Stomach smooth muscle (tissue), 2 donors: ENCODE results near the gene BTBD9.

Experiments used
- H3K27ac ChIP-seq: one replicate; pipeline ENCODE4 v1.7.0; 2013; ENCODE audit warnings: mild to moderate bottlenecking, low read length, inconsistent platforms
- H3K27me3 ChIP-seq, 2 donors: one replicate each; pipeline ENCODE4 v1.7.0; 2013; ENCODE audit warnings: low read length in 2 of 2; ENCODE audit not compliant: insufficient read depth in 2 of 2, control insufficient read depth in 1 of 2
- H3K36me3 ChIP-seq, 2 donors: one replicate each; pipeline ENCODE4 v1.7.0; 2013; ENCODE audit warnings: low read length in 2 of 2; ENCODE audit not compliant: control insufficient read depth in 2 of 2, insufficient read depth in 2 of 2
- H3K4me1 ChIP-seq: one replicate; pipeline ENCODE4 v1.7.0; 2013; ENCODE audit warnings: low read length; ENCODE audit not compliant: control insufficient read depth, insufficient read depth
- H3K4me3 ChIP-seq, 2 donors: one replicate each; pipeline ENCODE4 v1.7.0; 2013; ENCODE audit warnings: low read length in 2 of 2
- H3K9ac ChIP-seq, 2 donors: one replicate each; pipeline ENCODE4 v1.7.0; 2013; ENCODE audit warnings: low read length in 2 of 2, mild to moderate bottlenecking in 1 of 2
- H3K9me3 ChIP-seq, 2 donors: one replicate each; pipeline ENCODE4 v1.7.0; 2013; ENCODE audit warnings: low read length in 2 of 2; ENCODE audit not compliant: control insufficient read depth in 2 of 2
- donor health status: healthy.
- donor health status: Pancreatic carcinoma.

The BTBD9 gene

GRCh38 chr6:38166411-38167240 is 473.1 kb downstream of the BTBD9 start:
- Histone ChIP-seq H3K9ac (no peak overlapping the region), H3K27ac (no peak overlapping the region), H3K4me1 (peaks cover 10% of the 10 kb centered on the region), H3K27me3 (no peaks in the 10 kb centered on the region), H3K4me3 (no peak overlapping the region), H3K9me3 (no peaks in the 10 kb centered on the region), H3K36me3 (no peaks in the 10 kb centered on the region)

DNA sequence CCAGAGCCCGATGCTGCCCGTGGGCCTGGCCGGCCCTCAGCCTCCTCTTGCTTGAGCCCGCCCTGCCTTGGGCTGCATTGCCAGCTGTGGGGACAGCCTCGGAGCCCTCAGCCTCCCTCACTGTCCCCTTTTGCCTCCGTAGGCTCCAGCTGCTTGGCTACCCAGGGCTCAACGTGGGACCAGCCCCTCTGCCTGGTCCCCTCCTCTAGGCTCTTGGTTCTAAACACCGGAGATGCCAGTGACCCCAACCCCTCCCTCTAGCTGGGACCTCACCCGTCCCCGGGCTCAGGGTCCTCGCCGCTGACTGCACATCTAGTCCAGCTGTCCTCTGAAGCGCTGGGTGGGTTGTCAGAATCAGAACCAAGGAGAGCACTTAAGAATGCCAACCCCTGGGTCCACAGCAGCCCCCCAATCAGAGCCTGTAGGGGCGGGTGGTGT is 475.0 kb downstream of the BTBD9 start:
- H3K27me3 ChIP-seq: no peaks in the 10 kb centered on the region
- H3K4me1 ChIP-seq: no peaks in the 10 kb centered on the region
- H3K9ac ChIP-seq: no peak overlapping the region
- H3K4me3 ChIP-seq: no peak overlapping the region
- peaks cover 0 to 6% of the 10 kb centered on the region in 2 donors for H3K36me3 ChIP-seq
- H3K9me3 ChIP-seq: no peaks in the 10 kb centered on the region
- H3K27ac ChIP-seq: no peak overlapping the region

- H3K4me3 ChIP-seq: no peak overlapping the region
- H3K27me3 ChIP-seq: no peaks in the 10 kb centered on the region
- peaks cover 0 to 7% of the 10 kb centered on the region in 2 donors for H3K36me3 ChIP-seq
- H3K9me3 ChIP-seq: no peaks in the 10 kb centered on the region
- H3K27ac ChIP-seq: no peak overlapping the region
- no peaks in the 10 kb centered on the region for H3K4me1 ChIP-seq
- H3K9ac ChIP-seq: no peak overlapping the region
These were observed 475.6 kb downstream of the BTBD9 start for GRCh38 chr6:38164131-38164481.

- Histone ChIP-seq H3K9me3 (no peaks in the 10 kb centered on the region), H3K4me3 (no peak overlapping the region)
These were observed 476.3 kb downstream of the BTBD9 start for GRCh38 chr6:38163186-38164130.

GRCh38 chr6:38162493-38163185 is 477.1 kb downstream of the BTBD9 start:
- H3K36me3 ChIP-seq: peaks cover 0 to 7% of the 10 kb centered on the region in 2 donors
- no peaks in the 10 kb centered on the region for H3K27me3 ChIP-seq
- H3K4me1 ChIP-seq: no peaks in the 10 kb centered on the region
- H3K27ac ChIP-seq: no peak overlapping the region
- no peak overlapping the region for H3K9ac ChIP-seq
- no peak overlapping the region for H3K4me3 ChIP-seq
- H3K9me3 ChIP-seq: no peaks in the 10 kb centered on the region

More at GRCh38 chr6:38163186-38164130, 476.3 kb downstream of the BTBD9 start:
- Histone ChIP-seq H3K27me3 (no peaks in the 10 kb centered on the region), H3K4me1 (no peaks in the 10 kb centered on the region), H3K27ac (no peak overlapping the region), H3K9ac (no peak overlapping the region), H3K36me3 (peaks cover 0 to 7% of the 10 kb centered on the region in 2 donors)

DNA sequence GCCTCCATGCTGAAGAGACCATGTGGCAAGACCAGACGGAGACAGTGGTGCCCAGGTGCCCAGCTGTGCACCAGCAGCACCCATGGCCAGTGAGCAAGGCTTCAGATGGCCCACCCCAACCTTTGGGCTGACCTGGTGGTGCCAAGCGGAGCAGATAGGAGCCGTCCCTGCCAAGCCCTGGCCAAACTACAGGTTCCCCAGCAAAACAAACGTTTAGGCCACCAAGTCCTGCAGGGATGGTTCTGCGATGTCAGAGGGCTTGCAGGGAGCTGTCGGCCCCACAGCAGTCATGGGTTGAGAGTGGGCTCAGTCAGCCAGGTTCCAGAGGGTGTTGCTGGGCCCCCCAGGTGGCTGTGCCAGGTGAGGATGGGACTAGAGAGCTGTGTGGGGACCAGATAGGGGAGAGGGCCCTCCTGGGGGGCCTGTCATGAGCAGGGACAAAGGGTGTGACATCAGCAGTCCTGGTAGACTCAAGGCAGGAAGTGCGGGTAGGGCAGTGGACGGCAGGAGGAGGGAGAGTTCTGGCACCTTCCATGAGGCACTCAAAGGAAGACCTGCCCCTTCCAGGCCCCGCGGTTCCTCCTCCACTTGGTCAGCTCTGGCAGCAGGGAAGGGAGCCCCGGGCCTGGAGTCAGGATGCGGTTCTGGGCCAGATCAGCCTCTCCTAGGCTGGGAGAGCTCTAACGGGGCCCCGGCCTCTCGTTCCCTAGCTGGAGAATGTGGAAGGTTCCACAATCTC is 477.8 kb downstream of the BTBD9 start:
- H3K27ac ChIP-seq: no peak overlapping the region
- no peaks in the 10 kb centered on the region for H3K4me1 ChIP-seq
- H3K4me3 ChIP-seq: no peak overlapping the region
- H3K9ac ChIP-seq: no peak overlapping the region
- H3K36me3 ChIP-seq: peaks cover 0 to 7% of the 10 kb centered on the region in 2 donors
- no peaks in the 10 kb centered on the region for H3K9me3 ChIP-seq
- H3K27me3 ChIP-seq: no peaks in the 10 kb centered on the region

DNA sequence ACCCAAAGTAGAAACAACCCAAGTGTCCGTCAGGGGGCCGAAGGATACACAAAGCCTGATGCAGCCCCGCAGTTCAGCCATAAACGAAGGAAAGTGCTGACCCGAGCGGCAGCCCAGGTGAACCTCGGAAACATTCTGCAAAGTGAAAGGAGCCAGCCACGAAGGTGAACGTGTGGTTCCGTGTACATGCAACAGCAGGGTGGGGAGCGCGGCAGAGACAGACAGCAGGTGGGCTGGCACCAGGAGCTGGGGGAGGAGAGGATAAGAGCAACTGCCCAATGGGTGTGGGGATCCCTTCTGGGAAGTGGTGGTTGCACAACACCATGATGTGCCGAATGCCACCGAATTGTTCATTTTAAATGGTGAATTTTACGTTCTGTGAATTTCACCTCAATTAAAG is 478.4 kb downstream of the BTBD9 start:
- no peaks in the 10 kb centered on the region for H3K27me3 ChIP-seq
- no peaks in the 10 kb centered on the region for H3K9me3 ChIP-seq
- H3K36me3 ChIP-seq: peaks cover 0 to 7% of the 10 kb centered on the region in 2 donors
- no peaks in the 10 kb centered on the region for H3K4me1 ChIP-seq
- H3K9ac ChIP-seq: no peak overlapping the region
- no peak overlapping the region for H3K27ac ChIP-seq
- H3K4me3 ChIP-seq: no peak overlapping the region

DNA sequence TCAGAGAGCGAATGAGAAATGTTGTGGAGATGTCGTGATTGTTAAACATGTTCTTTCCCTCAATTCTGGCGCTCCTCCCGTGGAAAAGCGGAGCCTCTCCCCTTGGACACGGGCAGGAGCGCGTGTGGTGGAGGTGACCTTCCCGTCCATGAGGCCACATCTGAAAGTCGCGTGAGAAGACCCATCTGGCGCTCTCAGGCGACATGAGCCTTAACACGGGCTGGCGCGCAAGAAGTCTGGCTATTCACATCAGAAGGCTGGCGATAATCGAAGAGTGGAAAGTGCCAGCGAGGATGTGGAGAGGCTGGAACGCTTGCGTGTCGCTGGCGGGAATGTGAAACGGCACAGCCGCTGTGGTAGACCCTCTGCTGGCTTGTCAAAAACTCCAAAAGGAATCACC is 478.9 kb downstream of the BTBD9 start:
- Histone ChIP-seq H3K9me3 (no peaks in the 10 kb centered on the region), H3K4me3 (no peak overlapping the region), H3K9ac (no peak overlapping the region), H3K27me3 (no peaks in the 10 kb centered on the region), H3K36me3 (peaks cover 0 to 7% of the 10 kb centered on the region in 2 donors), H3K27ac (no peak overlapping the region), H3K4me1 (no peaks in the 10 kb centered on the region)

DNA sequence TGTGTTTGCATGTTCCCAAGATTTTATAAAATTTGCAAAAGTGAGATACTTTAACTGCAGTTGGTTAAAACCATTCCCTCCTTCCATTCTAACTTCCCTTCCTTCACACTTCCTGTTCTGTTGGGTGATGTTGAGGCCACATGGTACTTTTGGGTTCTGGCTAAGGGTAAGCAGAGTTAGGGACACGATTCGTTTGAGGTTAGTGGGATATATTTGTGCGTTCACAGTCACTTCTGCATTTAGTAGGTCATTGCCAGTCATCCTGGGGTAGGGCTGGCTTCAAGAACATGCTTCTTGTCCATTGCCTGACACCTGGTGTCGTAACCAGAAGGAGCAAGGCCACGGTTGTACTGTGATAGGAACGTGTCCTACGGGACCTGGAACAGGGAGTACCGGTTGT is 480.1 kb downstream of the BTBD9 start:
- Histone ChIP-seq H3K27ac (no peak overlapping the region), H3K4me3 (no peak overlapping the region), H3K9me3 (no peaks in the 10 kb centered on the region), H3K4me1 (peaks cover 4% of the 10 kb centered on the region), H3K27me3 (no peaks in the 10 kb centered on the region), H3K9ac (no peak overlapping the region), H3K36me3 (peaks cover 0 to 7% of the 10 kb centered on the region in 2 donors)
